EH (cell line): ENCODE data around the gene MICAL2.
A peak's percentile ranks its signal among the peaks of the same experiment; 100 is the strongest.

Experiments used
- DNase-seq: peaks from one replicate; pipeline ENCODE4 v3.0.0-alpha.2; 2015; ENCODE audit warnings: low read depth

The MICAL2 gene

DNA sequence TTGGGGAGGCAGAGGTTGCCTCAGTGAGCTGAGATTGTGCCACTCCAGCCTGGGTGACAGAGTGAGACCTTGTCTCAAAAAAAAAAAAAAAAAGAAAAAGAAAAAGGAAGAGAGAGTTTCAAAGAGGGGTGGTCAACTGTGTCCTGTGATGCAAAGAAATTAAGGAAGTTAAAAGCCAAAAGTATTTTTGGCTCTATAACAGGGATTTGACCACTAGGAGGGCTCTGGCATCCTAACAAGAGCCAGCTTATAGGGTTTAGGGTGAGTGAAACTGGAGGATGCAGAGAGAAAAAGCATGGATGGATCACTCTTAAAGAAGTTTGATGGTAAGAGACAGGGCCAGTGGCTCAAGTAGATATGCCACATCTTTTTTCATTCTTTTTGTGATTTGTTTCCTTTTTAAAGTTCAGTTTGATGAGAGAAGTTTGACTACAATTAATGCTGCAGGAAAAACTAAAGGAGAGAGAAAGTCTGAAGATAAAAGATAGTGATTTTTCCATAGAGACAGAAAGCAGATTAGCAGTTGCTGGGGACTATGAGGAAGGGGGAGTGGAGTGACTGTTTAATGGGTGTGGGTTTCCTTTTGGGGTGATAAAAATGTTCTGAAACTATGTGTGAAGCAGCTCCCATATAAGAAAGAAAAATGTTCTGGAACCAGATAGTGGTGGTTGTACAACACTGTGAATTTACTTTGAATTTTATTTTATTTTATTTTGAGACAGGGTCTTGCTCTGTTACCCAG lies 11.1 kb upstream of the MICAL2 start:
- peak; percentile 50 for DNase-seq

DNA sequence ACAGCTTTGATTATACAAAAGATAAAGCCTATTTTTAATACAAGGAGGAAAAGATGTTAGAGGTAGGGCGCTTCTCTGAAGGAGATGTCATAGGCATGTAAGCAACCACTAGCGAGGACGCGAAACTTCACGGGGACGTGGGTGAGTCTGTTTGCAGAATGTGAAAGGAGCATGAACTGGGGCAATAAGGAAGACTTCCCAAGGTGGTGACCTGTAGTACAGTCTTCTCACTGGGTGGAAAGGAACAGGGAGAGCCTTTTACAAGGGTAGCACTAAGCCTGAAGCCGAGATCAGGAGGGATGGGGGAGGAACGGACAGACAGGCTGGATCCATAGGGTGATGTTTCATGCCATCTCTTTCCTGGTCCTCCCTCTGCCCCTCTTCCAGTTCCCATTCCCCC lies 10.0 kb upstream of the MICAL2 start:
- no peak for DNase-seq

DNA sequence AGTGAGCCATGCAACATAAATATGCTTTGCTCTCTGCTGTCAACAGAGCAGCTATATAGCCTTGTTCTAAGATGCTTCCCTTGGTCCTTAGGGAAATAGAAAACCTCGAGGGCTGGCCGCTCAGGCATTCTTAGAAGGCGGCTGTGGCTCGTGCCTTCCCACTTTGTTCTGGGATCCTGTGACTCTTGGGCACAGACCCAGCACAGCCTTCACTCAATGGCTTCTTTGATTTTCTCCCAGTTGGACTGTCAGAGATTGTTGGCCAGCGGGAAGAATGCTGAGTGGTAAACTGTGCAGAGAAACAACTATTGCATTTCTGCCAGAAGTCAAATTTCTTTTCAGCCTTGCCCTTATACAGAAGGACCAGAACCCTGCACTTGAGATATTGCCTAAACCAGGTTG lies 9.5 kb upstream of the MICAL2 start:
- DNase-seq: no peak

DNA sequence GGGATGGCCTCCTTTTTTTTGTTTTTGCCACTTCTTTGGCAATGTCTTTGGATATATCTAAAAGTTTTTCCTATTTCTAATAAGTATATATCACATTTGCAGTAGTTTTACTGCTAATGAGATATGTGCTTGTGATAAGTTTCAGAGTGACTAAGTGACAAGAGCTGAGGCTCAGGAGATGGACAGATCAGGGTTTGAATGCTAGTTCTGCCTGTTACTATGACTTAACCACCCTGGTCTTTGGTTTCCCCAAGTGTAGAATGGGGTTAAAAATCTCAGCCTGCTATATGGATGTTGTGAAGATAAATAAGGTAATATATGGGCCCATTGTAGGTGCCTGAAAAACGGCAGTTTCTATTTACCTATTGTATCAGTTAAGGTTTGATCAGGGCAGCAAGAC lies 9.1 kb upstream of the MICAL2 start:
- DNase-seq: no peak

DNA sequence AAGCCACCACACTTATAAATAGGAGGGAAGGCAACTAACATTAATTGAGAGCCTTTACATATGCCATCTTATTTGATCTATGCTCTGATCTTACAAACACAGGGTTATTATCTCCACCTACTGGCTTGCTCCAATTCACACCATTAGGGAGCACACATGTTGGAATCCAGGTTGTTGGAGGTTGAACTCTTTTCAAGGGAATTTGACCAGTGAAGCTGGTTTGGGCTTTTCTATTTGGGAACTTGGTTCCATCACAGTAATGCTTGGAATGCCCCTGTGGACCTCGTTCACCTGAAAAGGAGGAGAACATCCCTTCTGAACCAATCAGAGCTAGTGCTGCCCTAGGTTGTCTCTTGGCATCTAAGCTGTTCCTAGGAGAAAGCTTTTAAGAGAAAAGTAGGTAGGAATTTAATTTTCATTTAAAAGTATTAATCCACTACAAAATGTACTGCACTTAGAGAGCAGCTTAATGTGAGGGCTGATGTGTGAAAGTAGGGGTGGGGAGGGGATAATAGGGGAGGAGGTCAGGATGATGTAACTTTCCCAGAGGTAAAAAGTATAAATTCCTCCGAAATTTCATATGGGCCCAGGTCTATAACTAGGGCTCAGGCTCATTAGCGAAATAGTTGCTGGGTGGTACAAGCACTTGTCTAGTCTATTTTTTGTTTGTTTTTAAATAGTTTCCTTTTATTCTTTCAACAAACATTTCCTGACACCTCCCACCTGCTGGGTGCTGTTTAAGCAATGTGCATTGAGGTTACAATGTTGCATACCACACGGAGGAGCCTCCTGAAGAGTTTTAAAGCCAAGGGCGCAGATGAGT lies 7.6 kb upstream of the MICAL2 start:
- DNase-seq: no peak

DNA sequence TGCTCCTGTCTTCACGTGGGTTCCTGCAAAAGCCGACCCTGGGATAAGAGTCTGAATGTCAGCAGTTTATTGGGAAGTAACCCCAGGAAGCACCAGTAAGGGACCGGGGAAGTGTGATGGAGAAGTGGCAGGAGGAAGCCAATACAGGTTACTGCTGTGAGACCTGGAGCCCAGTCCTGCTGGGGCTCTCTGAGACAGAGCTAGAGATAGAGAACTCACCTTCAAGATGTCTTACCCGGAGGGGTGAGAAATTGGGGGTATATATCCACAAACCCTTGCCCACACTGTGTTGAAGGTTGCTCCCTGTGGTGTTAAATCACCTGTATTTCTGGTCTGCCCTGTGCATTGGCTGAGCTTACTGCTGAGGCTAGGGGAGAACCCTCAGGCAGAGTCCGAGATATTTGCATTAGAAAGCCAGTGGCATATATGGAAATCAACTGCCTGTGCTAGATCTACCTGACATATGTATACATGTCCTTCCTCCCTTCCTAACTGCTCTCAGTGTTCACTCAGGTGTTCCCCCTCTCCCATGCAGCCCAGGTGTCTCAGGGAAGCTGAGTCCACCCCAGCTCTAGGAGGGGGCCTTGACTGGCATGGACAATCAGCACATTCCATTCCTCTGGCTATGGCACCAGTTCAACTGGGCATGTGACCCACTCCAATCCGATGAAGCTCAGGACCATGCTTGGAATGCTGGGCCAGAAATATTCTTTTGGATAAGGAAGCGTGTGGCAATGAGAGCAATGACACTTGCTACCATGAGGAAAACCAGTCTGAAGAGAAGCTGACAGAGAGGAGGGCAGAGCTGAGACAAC lies 6.8 kb upstream of the MICAL2 start:
- peak; percentile 59 for DNase-seq

DNA sequence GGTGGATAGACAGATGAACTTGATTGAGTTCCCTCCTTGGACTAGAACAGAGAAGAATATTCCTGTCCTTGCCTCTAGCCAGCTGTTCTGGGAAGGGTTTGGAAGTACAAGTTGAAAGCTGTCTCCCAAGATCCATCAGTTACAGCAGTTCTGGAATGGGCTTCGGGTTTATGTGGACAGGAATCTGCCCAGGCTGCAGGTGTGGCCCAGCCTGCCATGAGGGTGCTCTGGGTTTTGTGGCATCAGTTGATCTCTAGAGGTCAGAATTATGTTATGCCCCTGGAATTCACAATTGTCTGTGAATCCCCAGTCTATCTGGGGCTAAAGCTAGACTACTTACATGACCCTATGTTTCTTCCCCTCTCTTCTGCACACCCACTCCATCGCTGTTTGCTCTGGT lies 4.9 kb upstream of the MICAL2 start:
- no peak for DNase-seq

DNA sequence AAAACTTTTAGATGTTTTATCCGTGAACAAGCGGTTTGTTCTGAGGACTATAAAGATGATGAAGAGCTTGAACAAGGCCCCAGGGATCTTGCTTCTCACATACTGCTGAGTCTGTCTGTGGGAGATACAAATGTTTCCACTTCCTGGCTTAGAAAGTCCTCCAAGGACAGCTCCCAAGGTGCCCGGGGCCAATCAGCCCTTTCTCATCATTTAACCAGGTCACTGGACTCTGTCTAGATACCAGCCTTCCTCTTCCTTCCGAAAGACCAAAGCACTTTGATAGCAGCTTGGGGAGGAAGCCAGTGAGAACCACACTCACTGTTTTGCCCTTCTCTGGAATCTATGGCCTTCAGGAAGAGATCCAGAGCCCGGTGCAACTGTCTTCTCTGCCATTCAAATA lies 4.3 kb upstream of the MICAL2 start:
- no peak for DNase-seq

DNA sequence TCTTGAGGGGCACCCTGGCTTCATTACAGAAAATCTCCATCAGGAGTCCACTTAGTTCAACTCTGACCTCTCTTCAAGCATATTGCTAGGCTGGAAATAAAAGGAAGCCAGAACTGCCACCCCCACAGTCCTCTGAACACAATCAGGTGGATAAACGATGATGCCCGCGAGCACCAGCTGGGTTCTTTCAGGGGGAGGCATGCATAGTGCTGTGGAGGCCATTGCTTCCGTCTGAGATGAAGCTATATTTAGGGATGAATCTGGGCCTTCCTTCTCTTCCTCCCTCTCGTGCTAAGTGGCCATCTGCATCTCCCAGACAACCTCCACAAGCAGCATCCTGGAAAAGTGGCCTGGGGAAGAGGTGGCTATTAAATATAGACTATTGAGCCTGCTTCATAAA lies 3.9 kb upstream of the MICAL2 start:
- DNase-seq: no peak

DNA sequence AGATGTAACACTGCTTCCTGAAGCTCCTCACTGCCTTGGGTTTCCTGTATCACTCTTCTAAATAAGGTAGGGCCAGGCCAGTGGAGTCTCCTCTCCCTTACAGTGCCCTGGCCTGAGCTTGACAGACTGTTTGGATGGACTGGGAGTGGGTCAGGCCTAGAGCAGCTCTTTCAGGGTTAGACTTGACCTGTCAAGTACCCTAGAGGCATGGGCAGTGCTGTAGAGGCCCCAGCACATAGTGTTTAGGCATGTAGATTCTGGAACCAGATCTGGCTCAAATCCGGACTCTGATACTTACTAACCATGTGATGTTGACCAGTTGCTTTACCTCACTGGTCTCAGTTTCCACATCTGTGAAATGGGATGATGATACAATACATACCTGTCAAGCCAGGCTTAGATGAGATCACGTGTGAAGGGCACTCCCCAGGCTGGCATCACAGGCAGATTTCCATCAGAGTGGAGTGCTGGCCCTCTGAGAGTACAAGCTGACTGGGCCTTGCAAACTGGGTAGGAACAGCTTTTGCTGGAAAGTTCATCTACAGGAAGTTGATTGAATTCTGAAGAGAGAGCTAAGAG lies 1.4 kb upstream of the MICAL2 start:
- DNase-seq: no peak

DNA sequence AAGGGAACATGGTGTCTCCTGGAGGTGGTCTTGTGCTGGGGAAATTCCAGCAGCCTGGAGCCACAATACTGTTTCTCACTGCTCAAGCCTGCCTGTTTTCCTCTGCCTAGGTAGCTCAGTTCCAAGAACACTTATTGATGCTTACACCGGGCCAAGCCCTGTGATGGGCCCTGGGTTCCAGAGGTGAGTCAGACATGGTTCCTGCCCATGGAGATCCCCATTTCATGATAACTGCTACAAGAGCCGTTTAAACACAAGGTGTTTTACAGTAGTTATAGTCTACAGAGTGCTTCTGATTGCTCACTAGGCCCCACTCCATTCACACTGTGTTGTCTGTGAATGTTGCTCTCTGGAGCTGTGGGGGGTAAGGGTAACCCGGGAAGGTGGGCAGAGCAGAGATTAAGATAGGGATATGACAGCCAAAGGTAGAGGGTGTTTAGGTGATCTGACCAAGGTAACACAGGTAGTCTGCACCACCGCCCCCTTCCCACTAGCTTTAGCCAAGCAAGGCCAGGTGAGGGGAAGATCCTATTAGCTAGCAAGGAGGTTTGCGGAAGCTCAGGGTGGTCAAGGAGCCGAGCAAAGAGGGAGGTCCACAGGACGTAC lies 696 bp upstream of the MICAL2 start:
- no peak for DNase-seq

DNA sequence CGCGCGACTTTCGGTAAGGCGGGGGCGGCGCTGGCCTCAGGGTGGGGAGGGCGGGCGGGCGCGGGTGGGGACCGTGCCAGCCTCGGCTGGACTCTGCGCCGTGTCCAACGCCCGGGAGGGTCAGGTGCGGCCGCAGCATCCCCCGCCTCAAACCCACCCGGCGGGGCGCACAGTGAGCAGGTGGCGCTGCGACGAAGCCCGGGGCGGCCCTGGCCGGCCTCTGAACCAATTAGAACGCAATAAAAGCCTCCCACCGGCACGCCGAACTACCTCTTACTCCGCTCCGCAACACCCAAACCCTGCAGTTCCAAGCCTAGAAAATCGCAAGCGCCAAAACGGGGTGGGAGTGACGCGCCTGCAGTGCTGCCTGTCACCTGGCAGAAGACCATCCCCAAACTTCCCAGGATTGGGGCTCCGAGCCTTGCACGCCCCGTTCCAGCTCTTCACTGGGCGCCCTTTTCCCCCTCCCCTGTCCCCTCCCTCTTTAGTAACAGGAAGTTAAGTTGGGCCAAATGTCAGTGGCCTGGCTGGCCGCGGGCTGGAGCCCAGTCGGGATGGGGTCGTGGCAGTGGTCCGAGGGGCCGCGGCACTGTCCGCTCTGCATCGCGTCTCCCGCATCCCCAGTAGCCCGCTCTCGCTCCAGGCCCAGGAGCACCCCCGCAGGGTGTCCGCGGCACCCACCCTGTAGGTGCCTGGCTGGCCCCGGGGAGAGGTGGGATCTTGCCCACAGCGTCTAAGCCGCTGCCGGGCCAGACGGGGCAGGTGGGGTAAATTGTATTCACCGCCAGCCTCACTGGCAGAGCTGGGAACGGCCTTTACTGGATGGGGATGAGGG lies 541 bp downstream of the MICAL2 start:
- peak; percentile 50 for DNase-seq

DNA sequence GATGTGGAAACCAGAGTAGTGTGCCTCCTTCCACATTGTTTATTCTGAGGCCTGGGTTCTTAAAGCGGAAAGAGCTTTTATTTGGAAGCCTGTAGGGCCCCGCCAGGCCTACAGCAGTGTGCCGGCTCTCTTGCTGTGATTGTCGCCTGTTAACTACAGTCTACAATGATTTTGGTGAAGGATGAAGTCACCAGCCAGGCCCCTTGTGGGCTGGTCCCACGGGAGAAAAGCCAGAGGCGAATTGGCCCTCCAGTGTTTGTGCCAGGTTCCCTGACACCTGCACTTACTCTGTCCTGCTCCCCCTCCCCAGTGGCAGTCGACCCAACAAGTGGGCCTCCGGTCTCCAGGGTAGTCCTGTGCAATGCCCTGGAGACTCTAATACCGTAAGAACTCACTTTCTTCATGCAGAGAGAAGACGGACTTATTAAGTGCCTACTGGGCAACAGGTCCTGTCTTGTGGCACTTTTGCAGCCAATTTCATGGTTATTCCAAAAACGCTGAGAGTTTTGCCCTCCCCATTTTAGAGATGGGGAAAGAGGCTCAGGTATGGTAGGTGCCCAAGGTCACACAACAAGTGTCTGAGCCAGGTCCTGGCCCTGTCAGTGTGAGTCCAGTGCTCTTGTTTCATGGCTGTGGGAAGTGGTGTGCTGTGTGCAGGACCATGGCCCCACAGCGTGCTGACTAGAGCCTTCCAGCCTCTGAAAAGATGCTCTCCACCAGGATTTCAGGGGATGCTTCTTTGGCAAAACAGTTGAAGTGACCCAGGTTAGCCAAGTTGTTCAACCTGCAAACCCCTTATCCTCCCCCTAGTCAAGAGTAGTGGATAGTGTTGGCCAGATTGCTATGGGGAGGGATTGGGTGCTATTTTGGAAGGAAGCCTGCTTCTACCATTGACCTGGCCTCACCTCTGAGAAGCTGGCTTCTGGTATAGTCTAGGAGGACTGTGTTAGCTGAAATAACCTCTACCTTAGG lies 1.4 kb downstream of the MICAL2 start:
- no peak for DNase-seq

DNA sequence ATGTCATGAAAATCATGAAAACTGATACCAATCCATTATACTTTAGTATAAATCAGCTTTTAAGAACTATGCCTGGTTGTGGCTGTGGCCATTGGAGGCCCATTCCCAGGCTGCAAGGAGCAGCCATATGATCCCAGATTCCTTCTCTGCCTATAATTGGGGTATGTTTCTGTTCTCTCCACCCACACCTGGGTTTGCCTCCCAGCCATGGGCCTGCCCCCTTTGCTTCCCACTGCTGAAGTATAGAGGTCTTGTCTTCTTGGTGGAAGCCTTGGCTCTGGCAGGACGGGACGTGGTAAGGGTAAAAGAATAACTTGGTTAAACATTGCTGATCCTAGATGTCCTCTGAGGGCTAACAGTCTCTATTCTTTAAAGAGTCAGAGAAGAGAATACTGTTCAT lies 2.4 kb downstream of the MICAL2 start:
- DNase-seq: no peak

DNA sequence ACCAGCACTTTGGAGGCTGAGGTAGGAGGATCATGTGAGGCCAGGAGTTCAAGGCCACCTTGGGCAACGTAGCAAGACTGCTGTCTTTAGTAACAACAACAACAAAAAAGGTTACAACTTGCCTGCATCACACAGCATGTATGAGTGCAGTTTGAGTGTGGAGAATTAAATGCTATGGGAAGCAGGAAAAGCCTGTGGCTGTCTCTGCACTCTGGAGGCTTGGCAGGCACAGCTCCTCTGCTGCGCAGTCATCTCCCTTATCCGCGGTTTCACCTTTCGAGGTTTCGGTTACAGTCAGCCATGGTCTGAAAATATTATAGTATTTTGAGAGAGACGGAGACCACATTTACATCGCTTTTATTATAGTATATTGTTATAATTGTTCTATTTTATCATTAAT lies 2.9 kb downstream of the MICAL2 start:
- DNase-seq: no peak

DNA sequence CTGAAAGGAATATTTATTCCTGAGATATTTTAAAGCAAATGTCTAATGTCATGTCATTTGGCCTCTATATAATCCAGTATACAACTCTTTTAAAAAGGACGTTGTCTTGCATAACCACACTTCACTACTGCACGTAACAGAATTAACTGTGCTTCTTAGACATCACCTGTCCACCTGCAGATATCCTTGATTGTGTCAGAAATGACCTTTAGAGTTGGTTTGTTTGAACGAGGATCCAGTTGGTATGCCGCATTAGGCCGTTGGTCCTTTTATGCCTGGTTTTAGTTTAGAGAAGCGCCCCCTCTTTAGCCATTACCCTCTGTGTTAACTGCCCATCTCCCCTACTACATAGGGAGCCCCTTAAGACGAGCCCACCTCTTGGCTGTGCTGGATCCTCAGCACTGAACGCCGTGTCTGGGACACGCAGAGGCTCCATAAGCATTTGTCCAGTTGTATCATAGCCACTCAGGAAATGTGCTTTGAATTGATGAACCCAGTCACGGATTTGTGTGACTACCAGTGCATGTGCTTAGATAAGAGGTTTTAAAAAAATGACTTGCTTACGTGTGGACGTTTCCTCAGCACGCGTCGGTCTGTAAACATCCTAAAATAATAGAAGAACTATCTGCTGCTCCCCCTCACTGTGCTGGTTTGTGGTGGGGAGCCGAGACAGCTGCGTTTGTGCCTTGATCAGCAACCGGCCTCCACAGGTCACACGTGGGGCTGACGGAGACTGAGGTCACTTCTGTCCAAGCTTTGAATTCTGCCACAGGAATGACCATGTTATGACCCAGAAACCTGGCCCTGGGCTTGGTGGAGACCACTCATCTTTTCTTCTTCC lies 4.0 kb downstream of the MICAL2 start:
- DNase-seq: no peak

DNA sequence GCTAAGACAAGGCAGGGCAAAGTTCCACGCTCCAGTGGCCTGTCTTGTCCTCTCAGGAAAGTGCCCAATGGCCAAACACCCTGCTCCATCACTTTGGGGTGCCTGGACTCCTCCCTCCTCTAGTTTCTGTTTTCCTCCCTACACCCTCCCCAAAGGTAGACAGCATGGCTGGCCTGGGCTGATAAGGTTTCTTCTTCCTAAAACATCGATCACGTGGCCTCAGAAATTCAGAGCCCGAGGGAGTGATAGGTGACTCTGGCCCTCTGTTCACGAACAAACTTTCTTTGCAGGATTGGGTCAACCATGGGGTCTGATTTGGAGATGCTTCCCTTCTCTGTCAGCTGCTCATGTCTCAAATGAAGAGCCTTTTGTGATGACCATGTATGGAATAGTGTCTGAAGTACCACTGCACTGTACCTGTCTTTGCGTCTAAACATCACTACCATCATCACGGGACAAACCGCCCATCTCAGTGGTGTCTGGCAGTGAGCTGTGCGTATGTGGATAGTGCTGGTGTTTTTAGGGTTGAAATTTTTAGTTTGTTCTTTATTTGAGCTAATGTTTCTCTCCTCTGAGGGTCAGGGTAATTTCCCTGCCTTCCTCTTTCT lies 6.1 kb downstream of the MICAL2 start:
- no peak for DNase-seq

DNA sequence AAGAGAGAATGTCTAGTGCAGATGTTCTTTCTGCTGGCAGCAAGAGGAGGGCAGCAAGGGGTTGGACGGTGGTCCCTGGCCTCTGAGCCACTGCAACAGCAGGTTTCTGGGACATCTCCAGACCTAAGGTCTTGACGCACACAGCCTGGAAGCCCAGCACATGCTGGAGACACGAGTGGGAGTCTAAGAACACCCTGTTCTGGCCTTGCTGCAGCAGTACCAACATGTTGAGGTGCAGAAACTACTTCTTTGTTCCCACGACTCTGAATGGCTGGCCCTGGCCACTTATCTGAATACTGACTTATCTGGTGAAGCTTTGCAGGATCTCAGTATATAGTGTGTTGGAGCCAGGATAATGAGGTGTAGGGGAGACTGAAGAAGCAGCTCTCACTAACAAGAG lies 6.8 kb downstream of the MICAL2 start:
- no peak for DNase-seq

DNA sequence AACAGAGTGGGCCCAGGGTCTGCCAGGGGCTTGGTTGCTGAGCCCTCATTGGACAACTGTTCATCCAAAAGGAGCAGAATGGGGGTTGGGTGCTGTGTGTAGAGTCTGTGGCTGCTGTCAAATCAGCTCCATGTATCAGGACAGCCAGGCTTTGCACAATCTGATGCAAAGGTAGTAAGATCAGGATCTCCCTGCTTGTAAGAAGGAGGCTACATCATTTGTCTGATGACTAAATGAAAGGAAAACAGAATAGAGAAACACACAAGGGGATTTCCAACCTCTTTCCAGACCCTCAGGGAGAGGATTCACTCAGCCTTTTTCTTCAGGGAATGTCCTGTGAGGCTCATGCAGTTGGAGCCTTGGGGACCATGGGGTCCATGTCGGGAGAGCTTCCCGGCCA lies 7.2 kb downstream of the MICAL2 start:
- DNase-seq: no peak
